ENCODE results near the gene UBXN7.

- TF ChIP-seq YY1 (IDR thresholded peaks at IDR 0.05; ENCODE audit: insufficient read depth, insufficient read length) (no peak), ZNF274 (IDR thresholded peaks at IDR 0.05; ENCODE audit: low read depth, low read length) (no peak), SUZ12 (IDR thresholded peaks at IDR 0.05; ENCODE audit: extremely low read depth, insufficient read depth, insufficient read length) (no peak)
Observed at GRCh38 chr3:196412704-196413103, 19.5 kb downstream of the UBXN7 start.

Data from NT2/D1 (cell line).